Panc1 (cell line): ENCODE results near the gene RPH3AL. TPM values are rescaled to one million over a fixed set of nuclear protein-coding genes. Genes with fewer than 3 reads are reported as not detected.
"Not testable (repeated sequence)": the region's sequence is repeated elsewhere in the genome, so short reads cannot be mapped to it uniquely, and the experiment has no call there.

Experiments used
- ATAC-seq: fragments of 200-7000 bp; cut with Tn5 transposase; 2 replicates; pipeline ENCODE4 v1.9.1; 2020; ENCODE audit warnings: mild to moderate bottlenecking, moderate library complexity
- BruUV-seq: library from RNA; stranded (reverse); fragments of 400-500 nt; replicated peaks from 2 replicates; lab custom pipeline; 2021; lab: Mats Ljungman, UMichigan
- CTCF ChIA-PET: fragments of 300-600 bp; sonication (Branson Sonifier 250); formaldehyde crosslinking; loops from one replicate; lab custom pipeline; 2022; ENCODE audit warnings: antibody characterized with exemption; lab: Charles Lee
- POLR2A ChIA-PET: fragments of 300-600 bp; sonication (Branson Sonifier 250); formaldehyde crosslinking; loops from one replicate; lab custom pipeline; 2022; ENCODE audit warnings: antibody characterized with exemption; lab: Charles Lee
- DNase-seq: peaks from one replicate; pipeline ENCODE4 v3.0.0-alpha.2; 2010; ENCODE audit warnings: low read depth, low spot score
- H3K27ac ChIP-seq: 2 replicates; pipeline ENCODE4 v1.5.1; 2011; ENCODE audit warnings: mild to moderate bottlenecking, low read length, inconsistent platforms
- H3K27me3 ChIP-seq: fragments of 200-500 bp; sonication (Bioruptor generic); 2 replicates; pipeline ENCODE4 v1.6.0; 2014; ENCODE audit warnings: low read length, inconsistent platforms; ENCODE audit not compliant: control insufficient read depth, insufficient read depth
- H3K36me3 ChIP-seq: fragments of 200-500 bp; sonication (Bioruptor generic); 2 replicates; pipeline ENCODE4 v1.5.1; 2014; ENCODE audit warnings: inconsistent platforms, mild to moderate bottlenecking, low read length, moderate library complexity; ENCODE audit not compliant: control insufficient read depth, insufficient read depth
- H3K4me1 ChIP-seq: 2 replicates; pipeline ENCODE4 v1.5.1; 2011; ENCODE audit warnings: inconsistent platforms, mild to moderate bottlenecking, low read length, moderate library complexity; ENCODE audit not compliant: control insufficient read depth, insufficient read depth
- H3K4me3 ChIP-seq, 2 experiments: 2 replicates each; pipeline ENCODE4 v1.5.1; 2011 to 2012; ENCODE audit warnings: low read depth in 2 of 2, low read length in 2 of 2, mild to moderate bottlenecking in 2 of 2, inconsistent platforms in 1 of 2, moderate library complexity in 1 of 2
- H3K9me3 ChIP-seq: fragments of 200-500 bp; sonication (Bioruptor generic); 2 replicates; pipeline ENCODE4 v1.5.1; 2014; ENCODE audit warnings: low read depth, mild to moderate bottlenecking, inconsistent platforms, low read length, moderate library complexity; ENCODE audit not compliant: control insufficient read depth, insufficient read depth
- POLR2AphosphoS5 ChIP-seq: IDR thresholded peaks from 2 replicates; pipeline ENCODE4 v1.6.1; 2012; ENCODE audit warnings: mild to moderate bottlenecking, low read depth, low read length, moderate library complexity
- SIN3A ChIP-seq: IDR thresholded peaks from 2 replicates; pipeline ENCODE4 v1.6.1; 2012; ENCODE audit warnings: low read depth, mild to moderate bottlenecking, low read length, moderate library complexity, borderline replicate concordance; ENCODE audit not compliant: insufficient read depth
- TCF7L2 ChIP-seq: IDR thresholded peaks from 2 replicates; pipeline ENCODE4 v1.6.1; 2011; ENCODE audit warnings: mild to moderate bottlenecking, low read depth, low read length, inconsistent platforms
- in situ Hi-C: cut with HindIII; loops from 2 replicates; pipeline ENCODE4 v1.10.0; 2016; ENCODE audit warnings: low sequenced_read_pairs, low pct_unique_long_range_greater_than_20kb
- intact Hi-C: fragments of 100-400 bp; cut with micrococcal nuclease; formaldehyde crosslinking; loops from one replicate; pipeline ENCODE4 v1.10.0; 2022; ENCODE audit not compliant: unreplicated experiment
- total RNA-seq: library from RNA; stranded (reverse); gene quantifications from one replicate; pipeline ENCODE4 v1.2.1, GENCODE V29; 2021; ENCODE audit not compliant: unreplicated experiment
- TF ChIP-seq, protein P1 (sequence below), 2 experiments: IDR thresholded peaks; 2 replicates each; pipeline ENCODE4 v1.6.1; 2011 to 2012; ENCODE audit warnings: low read depth in 2 of 2, control low read depth in 1 of 2, low read length in 1 of 2, mild to moderate bottlenecking in 1 of 2, moderate library complexity in 1 of 2; ENCODE audit not compliant: insufficient read depth in 1 of 2
- TF ChIP-seq, protein P2 (sequence below): fragments of 450-650 bp; IDR thresholded peaks from 2 replicates; pipeline ENCODE4 v1.5.1; 2017; ENCODE audit warnings: mild to moderate bottlenecking

Gene RPH3AL
- total RNA-seq, 1 experiment from 2014 or later, result 2.2 TPM

DNA sequence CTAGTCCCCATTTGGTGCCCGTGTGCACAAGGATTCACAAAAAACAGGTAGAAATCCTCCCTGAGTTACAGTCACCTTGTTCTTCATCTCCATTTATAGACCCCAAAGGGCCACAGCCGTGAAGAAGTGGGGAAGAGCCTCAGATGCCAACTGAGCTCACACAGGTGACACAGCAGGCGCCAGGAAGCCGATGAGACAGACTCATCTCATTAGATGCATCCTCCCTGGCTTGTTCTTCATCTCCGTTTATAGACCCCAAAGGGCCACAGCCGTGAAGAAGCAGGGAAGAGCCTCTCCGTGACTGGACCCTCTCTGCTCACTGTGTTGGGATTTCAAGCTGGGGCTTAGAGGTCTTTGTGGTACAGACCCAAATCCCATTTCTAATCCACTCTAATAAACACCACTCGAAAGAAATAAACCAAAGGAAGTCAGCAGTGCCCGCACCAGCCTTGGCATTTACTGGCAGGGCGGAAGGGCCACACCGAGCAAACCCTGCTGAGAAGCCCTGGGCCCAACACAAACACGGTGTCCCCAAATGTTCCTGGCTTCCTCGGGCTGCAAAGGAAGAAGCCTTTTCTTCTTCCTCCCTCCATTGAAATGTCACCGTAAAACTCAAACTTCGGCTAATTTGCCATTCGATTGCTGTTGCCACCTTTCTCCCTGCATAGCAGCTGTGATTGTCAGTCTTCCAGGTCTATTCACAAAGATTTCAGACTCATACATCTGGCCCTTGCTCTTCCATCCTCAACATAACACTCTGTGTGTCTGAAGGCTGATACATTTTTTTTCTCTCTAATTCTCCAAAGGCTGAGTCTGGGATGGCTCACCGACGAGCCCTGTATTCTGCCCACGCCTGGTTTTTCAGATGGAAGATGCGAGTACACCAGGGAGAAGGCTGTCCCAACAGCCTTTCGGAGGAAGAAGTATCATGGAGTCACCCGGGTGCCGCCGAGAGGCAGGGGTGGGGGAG, 126.2 kb downstream of the RPH3AL start:
- Histone ChIP-seq H3K36me3 (no peaks in the 10 kb centered on the region), H3K27ac (no peak overlapping the region), H3K4me3 (no peak overlapping the region), H3K27me3 (no peaks in the 10 kb centered on the region), H3K4me1 (no peaks in the 10 kb centered on the region), H3K9me3 (no peaks in the 10 kb centered on the region)
- BruUV-seq, result no TSS peak
- POLR2A ChIA-PET, result no interaction called here
- intact Hi-C loops, result no loop called here
- CTCF ChIA-PET, result no interaction called here
- TF ChIP-seq SIN3A, result no peak
- TF ChIP-seq POLR2AphosphoS5, result no peak
- TF ChIP-seq TCF7L2, result no peak
- TF ChIP-seq, protein P1, sequence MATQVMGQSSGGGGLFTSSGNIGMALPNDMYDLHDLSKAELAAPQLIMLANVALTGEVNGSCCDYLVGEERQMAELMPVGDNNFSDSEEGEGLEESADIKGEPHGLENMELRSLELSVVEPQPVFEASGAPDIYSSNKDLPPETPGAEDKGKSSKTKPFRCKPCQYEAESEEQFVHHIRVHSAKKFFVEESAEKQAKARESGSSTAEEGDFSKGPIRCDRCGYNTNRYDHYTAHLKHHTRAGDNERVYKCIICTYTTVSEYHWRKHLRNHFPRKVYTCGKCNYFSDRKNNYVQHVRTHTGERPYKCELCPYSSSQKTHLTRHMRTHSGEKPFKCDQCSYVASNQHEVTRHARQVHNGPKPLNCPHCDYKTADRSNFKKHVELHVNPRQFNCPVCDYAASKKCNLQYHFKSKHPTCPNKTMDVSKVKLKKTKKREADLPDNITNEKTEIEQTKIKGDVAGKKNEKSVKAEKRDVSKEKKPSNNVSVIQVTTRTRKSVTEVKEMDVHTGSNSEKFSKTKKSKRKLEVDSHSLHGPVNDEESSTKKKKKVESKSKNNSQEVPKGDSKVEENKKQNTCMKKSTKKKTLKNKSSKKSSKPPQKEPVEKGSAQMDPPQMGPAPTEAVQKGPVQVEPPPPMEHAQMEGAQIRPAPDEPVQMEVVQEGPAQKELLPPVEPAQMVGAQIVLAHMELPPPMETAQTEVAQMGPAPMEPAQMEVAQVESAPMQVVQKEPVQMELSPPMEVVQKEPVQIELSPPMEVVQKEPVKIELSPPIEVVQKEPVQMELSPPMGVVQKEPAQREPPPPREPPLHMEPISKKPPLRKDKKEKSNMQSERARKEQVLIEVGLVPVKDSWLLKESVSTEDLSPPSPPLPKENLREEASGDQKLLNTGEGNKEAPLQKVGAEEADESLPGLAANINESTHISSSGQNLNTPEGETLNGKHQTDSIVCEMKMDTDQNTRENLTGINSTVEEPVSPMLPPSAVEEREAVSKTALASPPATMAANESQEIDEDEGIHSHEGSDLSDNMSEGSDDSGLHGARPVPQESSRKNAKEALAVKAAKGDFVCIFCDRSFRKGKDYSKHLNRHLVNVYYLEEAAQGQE (IDR thresholded peaks at IDR 0.05; ENCODE audit: insufficient read depth in 1 of 2, low read depth in 2 of 2, low read length in 1 of 2), result no peak
- TF ChIP-seq, protein P2, sequence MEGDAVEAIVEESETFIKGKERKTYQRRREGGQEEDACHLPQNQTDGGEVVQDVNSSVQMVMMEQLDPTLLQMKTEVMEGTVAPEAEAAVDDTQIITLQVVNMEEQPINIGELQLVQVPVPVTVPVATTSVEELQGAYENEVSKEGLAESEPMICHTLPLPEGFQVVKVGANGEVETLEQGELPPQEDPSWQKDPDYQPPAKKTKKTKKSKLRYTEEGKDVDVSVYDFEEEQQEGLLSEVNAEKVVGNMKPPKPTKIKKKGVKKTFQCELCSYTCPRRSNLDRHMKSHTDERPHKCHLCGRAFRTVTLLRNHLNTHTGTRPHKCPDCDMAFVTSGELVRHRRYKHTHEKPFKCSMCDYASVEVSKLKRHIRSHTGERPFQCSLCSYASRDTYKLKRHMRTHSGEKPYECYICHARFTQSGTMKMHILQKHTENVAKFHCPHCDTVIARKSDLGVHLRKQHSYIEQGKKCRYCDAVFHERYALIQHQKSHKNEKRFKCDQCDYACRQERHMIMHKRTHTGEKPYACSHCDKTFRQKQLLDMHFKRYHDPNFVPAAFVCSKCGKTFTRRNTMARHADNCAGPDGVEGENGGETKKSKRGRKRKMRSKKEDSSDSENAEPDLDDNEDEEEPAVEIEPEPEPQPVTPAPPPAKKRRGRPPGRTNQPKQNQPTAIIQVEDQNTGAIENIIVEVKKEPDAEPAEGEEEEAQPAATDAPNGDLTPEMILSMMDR, result no peak
- DNase-seq (no peak), ATAC-seq (no peak)
- in situ Hi-C loops, result no loop called here

DNA sequence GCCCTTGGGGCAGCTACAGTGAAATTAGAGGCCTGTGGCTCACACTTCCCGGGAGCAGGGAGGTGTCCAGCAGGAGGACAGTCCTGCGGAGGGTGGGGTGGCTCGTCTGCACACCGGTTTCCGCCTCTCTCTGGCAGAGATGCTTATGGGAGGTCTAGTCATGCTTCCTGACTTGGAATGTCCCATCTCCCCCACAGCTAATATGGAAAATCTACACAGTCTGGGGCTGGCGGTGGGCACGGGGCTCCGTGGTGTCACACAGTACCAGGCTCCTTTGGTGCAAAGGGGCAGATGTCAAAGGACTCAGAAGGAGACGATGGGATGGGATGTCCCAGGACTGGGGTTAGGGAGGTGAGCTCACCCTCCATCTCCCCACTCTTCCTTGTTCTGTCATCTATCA, 127.1 kb downstream of the RPH3AL start:
- DNase-seq (no peak), ATAC-seq (no peak)
- BruUV-seq, result no TSS peak
- Histone ChIP-seq H3K27ac (no peak overlapping the region), H3K36me3 (no peaks in the 10 kb centered on the region), H3K9me3 (no peaks in the 10 kb centered on the region), H3K27me3 (no peaks in the 10 kb centered on the region), H3K4me1 (no peaks in the 10 kb centered on the region), H3K4me3 (no peak overlapping the region)
- intact Hi-C loops, result no loop called here
- ChIA-PET CTCF (no interaction called here), POLR2A (no interaction called here)
- in situ Hi-C loops, result no loop called here
- TF ChIP-seq TCF7L2 (no peak), SIN3A (no peak), POLR2AphosphoS5 (no peak)
- TF ChIP-seq, protein P1 (IDR thresholded peaks at IDR 0.05; ENCODE audit: insufficient read depth in 1 of 2, low read depth in 2 of 2, low read length in 1 of 2), result no peak
- TF ChIP-seq, protein P2, result no peak

DNA sequence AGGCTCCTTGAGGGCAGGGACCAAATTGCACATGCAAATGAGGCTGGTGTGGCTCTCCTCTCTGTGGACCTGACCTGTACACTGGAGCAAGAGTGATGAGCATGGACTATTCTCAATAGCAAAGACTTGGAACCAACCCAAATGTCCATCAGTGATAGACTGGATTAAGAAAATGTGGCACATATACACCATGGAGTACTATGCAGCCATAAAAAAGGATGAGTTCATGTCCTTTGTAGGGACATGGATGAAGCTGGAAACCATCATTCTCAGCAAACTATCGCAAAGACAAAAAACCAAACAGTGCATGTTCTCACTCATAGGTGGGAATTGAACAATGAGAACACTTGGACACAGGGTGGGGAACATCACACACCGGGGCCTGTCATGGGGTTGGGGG, 128.0 kb downstream of the RPH3AL start:
- DNase-seq, POLR2A ChIA-PET, CTCF ChIA-PET, H3K4me3 ChIP-seq, BruUV-seq, H3K4me1 ChIP-seq, H3K27me3 ChIP-seq, H3K36me3 ChIP-seq, ATAC-seq, H3K27ac ChIP-seq, intact Hi-C loops, in situ Hi-C loops, H3K9me3 ChIP-seq: not testable (repeated sequence)
